ENCODE measurements around the gene ZIC1. TPM values are rescaled to one million over a fixed set of nuclear protein-coding genes. Genes with fewer than 3 reads are reported as not detected.

ZIC1 gene
- polyA plus RNA-seq, 3 donors from 2014 or later, result not detected

GRCh38 chr3:147385059-147386012 lies 23.8 kb upstream of the ZIC1 start:
- Mint-ChIP-seq H3K36me3 (peaks cover 0 to 14% (median 8%) of the 10 kb centered on the region in 3 donors), H3K4me3 (peak overlapping the region in 1 of 5 donors; percentile 7), H3K27me3 (ENCODE audit: low read depth in 3 of 3) (peaks cover 21 to 46% (median 39%) of the 10 kb centered on the region in 3 donors), H3K4me1 (no peaks in the 10 kb centered on the region), H3K27ac (no peak overlapping the region), H3K9me3 (peaks cover 15 to 70% (median 25%) of the 10 kb centered on the region in 6 donors)
- DNase-seq, result no peak

- H3K27ac Mint-ChIP-seq, result no peak overlapping the region
These were observed 21.8 kb upstream of the ZIC1 start for GRCh38 chr3:147387291-147387884.

GRCh38 chr3:147387885-147388699 lies 21.1 kb upstream of the ZIC1 start:
- Mint-ChIP-seq H3K27ac (no peak overlapping the region), H3K27me3 (ENCODE audit: low read depth in 3 of 3) (peaks cover 24 to 56% (median 51%) of the 10 kb centered on the region in 3 donors), H3K9me3 (peaks cover 23 to 86% (median 30%) of the 10 kb centered on the region in 6 donors), H3K36me3 (peaks cover 0 to 17% (median 8%) of the 10 kb centered on the region in 3 donors), H3K4me1 (no peaks in the 10 kb centered on the region), H3K4me3 (no peak overlapping the region)
- no peak for DNase-seq

More at GRCh38 chr3:147387291-147387884, 21.8 kb upstream of the ZIC1 start:
- no peak for DNase-seq
- Mint-ChIP-seq H3K4me3 (no peak overlapping the region), H3K27me3 (ENCODE audit: low read depth in 3 of 3) (peaks cover 20 to 49% (median 44%) of the 10 kb centered on the region in 3 donors), H3K36me3 (peaks cover 0 to 17% (median 8%) of the 10 kb centered on the region in 3 donors), H3K4me1 (no peaks in the 10 kb centered on the region), H3K9me3 (peaks cover 23 to 84% (median 26%) of the 10 kb centered on the region in 6 donors)

GRCh38 chr3:147388700-147389580 lies 20.2 kb upstream of the ZIC1 start:
- DNase-seq, result no peak
- H3K9me3 Mint-ChIP-seq, result peaks cover 21 to 80% (median 30%) of the 10 kb centered on the region in 6 donors
- H3K27me3 Mint-ChIP-seq (ENCODE audit: low read depth in 3 of 3), result peaks cover 22 to 56% (median 45%) of the 10 kb centered on the region in 3 donors
- no peak overlapping the region for H3K4me3 Mint-ChIP-seq
- H3K4me1 Mint-ChIP-seq, result no peaks in the 10 kb centered on the region
- peaks cover 2 to 17% (median 10%) of the 10 kb centered on the region in 3 donors for H3K36me3 Mint-ChIP-seq
- no peak overlapping the region for H3K27ac Mint-ChIP-seq

- H3K4me1 Mint-ChIP-seq, result no peaks in the 10 kb centered on the region
- peaks cover 3 to 17% (median 12%) of the 10 kb centered on the region in 3 donors for H3K36me3 Mint-ChIP-seq
- no peak overlapping the region for H3K4me3 Mint-ChIP-seq
- peaks cover 26 to 54% (median 46%) of the 10 kb centered on the region in 3 donors for H3K27me3 Mint-ChIP-seq (ENCODE audit: low read depth in 3 of 3)
- H3K27ac Mint-ChIP-seq, result no peak overlapping the region
- peaks cover 20 to 80% (median 34%) of the 10 kb centered on the region in 6 donors for H3K9me3 Mint-ChIP-seq
- DNase-seq, result no peak
These were observed 19.4 kb upstream of the ZIC1 start for GRCh38 chr3:147389717-147390116.

- Mint-ChIP-seq H3K27ac (no peak overlapping the region), H3K4me1 (no peaks in the 10 kb centered on the region), H3K36me3 (peaks cover 3 to 17% (median 12%) of the 10 kb centered on the region in 3 donors), H3K4me3 (no peak overlapping the region), H3K9me3 (peaks cover 16 to 80% (median 41%) of the 10 kb centered on the region in 6 donors), H3K27me3 (ENCODE audit: low read depth in 3 of 3) (peaks cover 31 to 55% (median 55%) of the 10 kb centered on the region in 3 donors)
- no peak for DNase-seq
These were observed 18.3 kb upstream of the ZIC1 start for GRCh38 chr3:147390589-147391569.

GRCh38 chr3:147391781-147392624 lies 17.2 kb upstream of the ZIC1 start:
- Mint-ChIP-seq H3K27ac (no peak overlapping the region), H3K9me3 (peaks cover 11 to 69% (median 40%) of the 10 kb centered on the region in 6 donors), H3K4me3 (no peak overlapping the region), H3K27me3 (ENCODE audit: low read depth in 3 of 3) (peaks cover 33 to 53% (median 48%) of the 10 kb centered on the region in 3 donors), H3K36me3 (peaks cover 3 to 12% (median 12%) of the 10 kb centered on the region in 3 donors), H3K4me1 (no peaks in the 10 kb centered on the region)
- DNase-seq, result no peak

- Mint-ChIP-seq H3K36me3 (peaks cover 3 to 12% (median 12%) of the 10 kb centered on the region in 3 donors), H3K27ac (no peak overlapping the region), H3K27me3 (ENCODE audit: low read depth in 3 of 3) (peaks cover 33 to 51% (median 47%) of the 10 kb centered on the region in 3 donors), H3K9me3 (peaks cover 11 to 65% (median 42%) of the 10 kb centered on the region in 6 donors), H3K4me1 (no peaks in the 10 kb centered on the region), H3K4me3 (no peak overlapping the region)
- DNase-seq, result no peak
These were observed 16.6 kb upstream of the ZIC1 start for GRCh38 chr3:147392625-147392946.

- Mint-ChIP-seq H3K27me3 (ENCODE audit: low read depth in 3 of 3) (peaks cover 28 to 50% (median 43%) of the 10 kb centered on the region in 3 donors), H3K36me3 (peaks cover 3 to 6% (median 6%) of the 10 kb centered on the region in 3 donors), H3K27ac (no peak overlapping the region), H3K9me3 (peaks cover 11 to 59% (median 40%) of the 10 kb centered on the region in 6 donors), H3K4me3 (peak overlapping the region in 1 of 5 donors; percentile 27), H3K4me1 (no peaks in the 10 kb centered on the region)
- DNase-seq, result no peak
These were observed 15.8 kb upstream of the ZIC1 start for GRCh38 chr3:147393261-147393942.

GRCh38 chr3:147393943-147394883 lies 15.0 kb upstream of the ZIC1 start:
- peaks cover 13 to 59% (median 39%) of the 10 kb centered on the region in 6 donors for H3K9me3 Mint-ChIP-seq
- DNase-seq, result no peak
- H3K4me1 Mint-ChIP-seq, result no peaks in the 10 kb centered on the region
- peaks cover 24 to 48% (median 40%) of the 10 kb centered on the region in 3 donors for H3K27me3 Mint-ChIP-seq (ENCODE audit: low read depth in 3 of 3)
- H3K4me3 Mint-ChIP-seq, result peak overlapping the region in 1 of 5 donors; percentile 27
- peaks cover 3 to 6% (median 4%) of the 10 kb centered on the region in 3 donors for H3K36me3 Mint-ChIP-seq
- no peak overlapping the region for H3K27ac Mint-ChIP-seq

Measured in immature natural killer cell (primary cell).